OCI-LY7 (cell line): Measurements from ENCODE around the gene CEMIP2.

Experiments used
- EZH2phosphoT487 ChIP-seq: fragments of 200-600 bp; sonication (generic); IDR thresholded peaks from 2 replicates; pipeline ENCODE4 v1.6.1; 2018; ENCODE audit warnings: low read depth, borderline replicate concordance, mild to moderate bottlenecking, mixed run types, antibody characterized with exemption, low read length, moderate library complexity, mixed read lengths
- TF ChIP-seq, protein P1 (sequence below): fragments of 200-600 bp; sonication (generic); conservative IDR thresholded peaks from 2 replicates; pipeline ENCODE4 v1.5.1; 2014; ENCODE audit warnings: mild to moderate bottlenecking, antibody characterized with exemption, low read length, moderate library complexity, mixed read lengths

DNA sequence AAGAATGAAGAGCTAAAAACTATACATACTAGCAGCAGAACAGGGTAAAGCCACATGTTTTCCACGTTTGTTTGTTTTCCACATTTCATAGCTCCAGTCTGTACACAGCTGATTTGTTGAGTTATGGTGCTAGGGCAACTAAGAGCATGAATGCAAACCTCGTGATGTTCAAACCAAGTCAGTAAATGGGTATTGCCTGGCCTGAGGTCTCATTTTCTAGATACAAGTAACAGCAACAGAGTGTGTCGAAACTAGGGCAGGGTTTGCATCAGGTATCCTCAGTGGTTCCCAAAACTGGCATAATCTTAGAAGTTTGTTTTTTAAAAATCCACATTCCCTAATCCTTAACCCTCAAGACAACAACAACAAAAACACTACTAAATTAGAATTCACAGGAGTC is 89.3 kb downstream of the CEMIP2 start:
- TF ChIP-seq, protein P1, sequence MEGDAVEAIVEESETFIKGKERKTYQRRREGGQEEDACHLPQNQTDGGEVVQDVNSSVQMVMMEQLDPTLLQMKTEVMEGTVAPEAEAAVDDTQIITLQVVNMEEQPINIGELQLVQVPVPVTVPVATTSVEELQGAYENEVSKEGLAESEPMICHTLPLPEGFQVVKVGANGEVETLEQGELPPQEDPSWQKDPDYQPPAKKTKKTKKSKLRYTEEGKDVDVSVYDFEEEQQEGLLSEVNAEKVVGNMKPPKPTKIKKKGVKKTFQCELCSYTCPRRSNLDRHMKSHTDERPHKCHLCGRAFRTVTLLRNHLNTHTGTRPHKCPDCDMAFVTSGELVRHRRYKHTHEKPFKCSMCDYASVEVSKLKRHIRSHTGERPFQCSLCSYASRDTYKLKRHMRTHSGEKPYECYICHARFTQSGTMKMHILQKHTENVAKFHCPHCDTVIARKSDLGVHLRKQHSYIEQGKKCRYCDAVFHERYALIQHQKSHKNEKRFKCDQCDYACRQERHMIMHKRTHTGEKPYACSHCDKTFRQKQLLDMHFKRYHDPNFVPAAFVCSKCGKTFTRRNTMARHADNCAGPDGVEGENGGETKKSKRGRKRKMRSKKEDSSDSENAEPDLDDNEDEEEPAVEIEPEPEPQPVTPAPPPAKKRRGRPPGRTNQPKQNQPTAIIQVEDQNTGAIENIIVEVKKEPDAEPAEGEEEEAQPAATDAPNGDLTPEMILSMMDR, result no peak
- TF ChIP-seq EZH2phosphoT487, result no peak
